Muscle of leg (tissue), 11 donors: ENCODE results near the gene UBP1. TPM values are rescaled to one million over a fixed set of nuclear protein-coding genes. Genes with fewer than 3 reads are reported as not detected.

Experiments used
- DNase-seq: peaks from one replicate; pipeline ENCODE4 v3.0.0; 2013
- H3K27ac ChIP-seq: one replicate; pipeline ENCODE4 v1.5.1; 2013; ENCODE audit warnings: mild to moderate bottlenecking, low read length, control low read depth
- H3K27me3 ChIP-seq: one replicate; pipeline ENCODE4 v1.6.1; 2013; ENCODE audit warnings: low read length; ENCODE audit not compliant: control insufficient read depth, insufficient read depth
- H3K36me3 ChIP-seq: one replicate; pipeline ENCODE4 v1.6.1; 2013; ENCODE audit warnings: low read length; ENCODE audit not compliant: control insufficient read depth, insufficient read depth
- H3K4me1 ChIP-seq: one replicate; pipeline ENCODE4 v1.6.1; 2013; ENCODE audit warnings: low read length; ENCODE audit not compliant: control insufficient read depth, insufficient read depth
- H3K4me3 ChIP-seq: one replicate; pipeline ENCODE4 v1.5.1; 2013; ENCODE audit warnings: low read length, control low read depth
- H3K9me3 ChIP-seq: replicated peaks from 2 replicates; pipeline ENCODE4 v1.6.1; 2013; ENCODE audit warnings: low read depth, low read length; ENCODE audit not compliant: control insufficient read depth
- WGBS: methylation state at CpG from one replicate; pipeline ENCODE4 v1.1.5; 2013; ENCODE audit warnings: missing lambda C conversion rate; ENCODE audit not compliant: insufficient coverage; 5-methylcytosine and 5-hydroxymethylcytosine counted together
- polyA plus RNA-seq, 8 donors: library from polyadenylated mRNA; unstranded; fragments of 120-200 nt; gene quantifications; one replicate each; pipeline versions ENCODE4 v1.2.1 to v1.2.3, GENCODE V29; 2013; ENCODE audit warnings: inconsistent platforms in 1 of 8, low replicate concordance in 1 of 8; ENCODE audit not compliant: insufficient read length in 8 of 8, insufficient read depth in 1 of 8
- total RNA-seq: library from RNA; stranded (reverse); fragments of 120-200 nt; gene quantifications from one replicate; pipeline ENCODE4 v1.2.4, GENCODE V29; 2013

The UBP1 gene
- total and polyA plus RNA-seq, 9 donors: 24.6 to 56.9 (median 47.0) TPM

DNA sequence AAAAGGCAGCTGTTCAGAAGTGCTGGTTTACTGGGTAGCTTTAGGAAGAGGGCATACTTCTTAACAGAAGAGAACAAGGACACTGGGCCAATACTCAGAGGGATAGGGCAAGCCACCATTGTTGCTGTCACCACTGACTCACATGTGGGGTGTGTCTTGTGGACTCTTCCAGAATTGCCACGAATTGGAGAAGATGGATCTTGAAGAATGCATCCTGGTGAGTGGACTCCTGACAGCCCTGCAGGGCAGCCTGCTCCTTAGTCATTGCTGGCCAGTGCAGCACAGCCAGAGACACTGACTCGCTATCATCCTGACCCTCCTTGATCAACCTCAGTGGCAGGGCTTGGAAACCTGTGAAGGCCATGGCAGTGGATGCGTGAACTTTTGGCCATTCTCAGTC is 62.3 kb downstream of the UBP1 start:
- 100% methylated on average over 1 of the region's 3 CpGs for WGBS
- peaks cover 18% of the 10 kb centered on the region for H3K36me3 ChIP-seq
- H3K4me3 ChIP-seq: no peak overlapping the region

DNA sequence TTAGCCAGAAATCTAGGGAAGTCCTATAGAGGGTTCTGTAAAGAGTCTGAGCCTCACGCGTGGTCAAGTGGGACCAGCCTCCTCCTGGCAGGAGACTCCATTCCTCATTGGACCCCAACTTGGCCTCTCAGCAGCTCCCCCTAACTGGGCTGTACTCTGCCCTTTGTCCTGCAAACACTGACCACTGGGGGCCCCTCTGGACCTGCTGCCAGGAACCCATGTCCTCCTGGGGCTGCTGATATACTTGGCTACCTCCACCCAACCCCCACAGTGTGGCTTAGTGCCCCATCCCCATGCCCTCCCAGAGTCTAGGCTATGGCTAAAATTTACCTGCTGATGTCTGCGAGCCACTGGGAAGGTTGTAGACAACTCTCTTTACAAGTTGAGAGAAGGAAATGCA is 62.7 kb downstream of the UBP1 start:
- H3K36me3 ChIP-seq: peaks cover 18% of the 10 kb centered on the region
- H3K27me3 ChIP-seq: no peaks in the 10 kb centered on the region
- no peak overlapping the region for H3K27ac ChIP-seq
- WGBS: 69% methylated on average over 2 of the region's 3 CpGs
- H3K4me3 ChIP-seq: no peak overlapping the region
- DNase-seq: no peak
- H3K4me1 ChIP-seq: no peaks in the 10 kb centered on the region
- H3K9me3 ChIP-seq: no peaks in the 10 kb centered on the region

More for the DNA sequence above, 62.3 kb downstream of the UBP1 start:
- DNase-seq: no peak
- no peaks in the 10 kb centered on the region for H3K27me3 ChIP-seq
- no peaks in the 10 kb centered on the region for H3K9me3 ChIP-seq
- H3K4me1 ChIP-seq: no peaks in the 10 kb centered on the region
- no peak overlapping the region for H3K27ac ChIP-seq

DNA sequence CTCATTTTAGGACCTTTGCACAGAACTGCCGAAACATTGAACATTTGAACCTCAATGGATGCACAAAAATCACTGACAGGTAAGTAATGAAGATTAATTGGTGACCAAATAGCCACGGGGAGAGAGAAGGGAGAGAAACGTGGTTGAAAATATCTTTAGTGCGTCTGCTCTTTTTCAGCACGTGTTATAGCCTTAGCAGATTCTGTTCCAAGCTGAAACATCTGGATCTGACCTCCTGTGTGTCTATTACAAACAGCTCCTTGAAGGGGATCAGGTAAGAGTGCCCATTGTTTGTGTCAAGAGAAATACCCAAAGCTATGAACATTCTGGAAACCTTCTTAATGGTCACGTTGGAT is 67.1 kb downstream of the UBP1 start:
- Histone ChIP-seq H3K27ac (no peak overlapping the region), H3K27me3 (no peaks in the 10 kb centered on the region), H3K4me1 (no peaks in the 10 kb centered on the region), H3K4me3 (no peak overlapping the region), H3K9me3 (peaks cover 4% of the 10 kb centered on the region), H3K36me3 (peaks cover 12% of the 10 kb centered on the region)
- WGBS: 48% methylated on average over 6 of the region's 6 CpGs
- DNase-seq: no peak

DNA sequence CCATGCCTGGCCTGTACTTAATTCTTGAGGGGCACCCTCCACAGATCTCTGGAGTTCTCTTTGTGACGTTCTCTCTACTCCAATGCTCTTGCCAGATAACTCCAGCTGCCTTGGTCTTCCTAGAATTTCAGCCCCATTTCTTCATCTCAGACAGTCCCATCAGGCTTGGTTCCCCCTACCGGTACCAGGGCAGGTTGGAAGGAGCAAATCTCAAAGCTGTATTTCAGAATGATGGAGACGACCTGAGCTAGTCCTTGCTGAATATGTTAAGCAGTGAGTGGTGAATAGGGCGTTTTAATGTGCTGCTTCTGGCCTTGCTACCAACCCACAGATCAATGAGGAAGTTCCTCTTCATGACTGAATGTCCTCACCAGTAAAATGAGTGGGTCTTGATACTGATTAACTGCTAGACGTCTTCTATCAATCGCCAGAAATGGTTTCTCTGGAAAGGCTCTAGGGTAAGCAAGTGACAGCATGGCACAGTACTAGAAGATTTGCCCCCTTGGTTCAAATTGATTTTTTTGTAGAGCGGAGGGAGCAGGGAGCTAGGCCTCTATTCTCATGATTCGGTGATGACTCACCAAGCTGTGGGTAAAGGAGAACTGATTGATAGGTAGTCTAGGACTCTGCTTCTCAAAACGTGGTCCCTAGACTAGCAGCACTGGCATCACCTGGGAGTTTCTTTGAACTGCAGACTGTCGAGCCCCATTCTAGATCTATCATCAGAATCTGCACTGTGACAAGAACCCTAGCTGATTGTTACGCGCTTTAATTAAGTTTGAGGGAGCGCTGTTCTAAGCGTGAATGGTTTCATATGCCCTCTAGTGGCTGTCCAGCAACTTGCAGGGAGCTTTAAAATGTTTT is 67.8 kb downstream of the UBP1 start:
- H3K4me3 ChIP-seq: no peak overlapping the region
- peaks cover 4% of the 10 kb centered on the region for H3K9me3 ChIP-seq
- H3K27ac ChIP-seq: no peak overlapping the region
- H3K27me3 ChIP-seq: no peaks in the 10 kb centered on the region
- 42% methylated on average over 8 of the region's 14 CpGs for WGBS
- no peaks in the 10 kb centered on the region for H3K4me1 ChIP-seq
- peaks cover 12% of the 10 kb centered on the region for H3K36me3 ChIP-seq
- DNase-seq: peak; percentile 52

DNA sequence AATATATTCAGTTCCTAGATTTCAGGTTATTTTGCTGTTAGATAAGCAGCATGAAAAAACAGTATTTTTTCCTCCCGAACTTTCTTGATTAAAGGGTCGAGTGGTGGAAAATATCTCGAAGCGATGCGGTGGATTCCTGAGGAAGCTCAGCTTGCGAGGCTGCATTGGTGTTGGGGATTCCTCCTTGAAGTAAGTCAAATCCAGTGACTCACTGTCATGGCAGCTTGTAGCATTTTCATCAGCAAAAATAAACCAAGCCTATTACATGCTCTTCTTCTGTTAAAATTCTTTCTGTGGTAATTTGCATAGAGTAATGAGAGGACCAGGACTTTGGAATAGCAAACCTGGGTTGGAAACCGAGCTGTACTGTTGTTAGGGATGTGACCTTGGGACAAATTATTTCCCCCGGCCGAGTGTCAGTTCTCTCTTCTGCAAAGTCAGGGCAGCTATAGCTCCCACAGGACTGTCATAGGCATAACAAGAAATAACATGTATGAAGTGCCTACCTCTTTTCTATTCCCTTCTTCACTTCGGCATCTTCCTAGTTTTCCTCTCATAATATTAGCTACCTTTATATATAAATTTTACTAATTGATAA is 75.6 kb downstream of the UBP1 start:
- Histone ChIP-seq H3K4me1 (no peaks in the 10 kb centered on the region), H3K4me3 (no peak overlapping the region), H3K36me3 (no peaks in the 10 kb centered on the region), H3K27ac (no peak overlapping the region), H3K27me3 (no peaks in the 10 kb centered on the region), H3K9me3 (no peaks in the 10 kb centered on the region)
- 80% methylated on average over 8 of the region's 10 CpGs for WGBS
- DNase-seq: no peak

DNA sequence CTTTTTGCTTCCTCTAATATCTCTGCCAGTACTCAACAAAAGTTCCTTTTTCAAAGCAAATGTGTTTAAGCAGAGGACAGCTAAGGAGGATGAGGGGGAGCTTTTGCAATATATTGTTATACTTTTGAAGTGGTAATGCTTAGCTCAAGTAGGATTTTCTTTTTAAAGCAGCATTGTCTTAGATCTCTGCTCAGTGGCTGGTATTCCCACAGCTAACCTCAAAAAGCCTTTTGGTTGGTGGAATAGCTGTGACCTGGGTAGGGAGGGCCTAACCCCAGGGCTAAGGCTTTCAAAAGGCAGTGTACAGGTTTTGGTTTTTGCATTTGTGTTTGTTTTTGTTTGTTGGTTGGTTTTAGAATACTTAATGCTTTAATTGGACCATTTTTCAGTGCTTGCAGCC is 76.1 kb downstream of the UBP1 start:
- H3K4me1 ChIP-seq: no peaks in the 10 kb centered on the region
- no peaks in the 10 kb centered on the region for H3K9me3 ChIP-seq
- no peak overlapping the region for H3K4me3 ChIP-seq
- H3K27me3 ChIP-seq: no peaks in the 10 kb centered on the region
- no peak for DNase-seq
- no peaks in the 10 kb centered on the region for H3K36me3 ChIP-seq
- no peak overlapping the region for H3K27ac ChIP-seq

DNA sequence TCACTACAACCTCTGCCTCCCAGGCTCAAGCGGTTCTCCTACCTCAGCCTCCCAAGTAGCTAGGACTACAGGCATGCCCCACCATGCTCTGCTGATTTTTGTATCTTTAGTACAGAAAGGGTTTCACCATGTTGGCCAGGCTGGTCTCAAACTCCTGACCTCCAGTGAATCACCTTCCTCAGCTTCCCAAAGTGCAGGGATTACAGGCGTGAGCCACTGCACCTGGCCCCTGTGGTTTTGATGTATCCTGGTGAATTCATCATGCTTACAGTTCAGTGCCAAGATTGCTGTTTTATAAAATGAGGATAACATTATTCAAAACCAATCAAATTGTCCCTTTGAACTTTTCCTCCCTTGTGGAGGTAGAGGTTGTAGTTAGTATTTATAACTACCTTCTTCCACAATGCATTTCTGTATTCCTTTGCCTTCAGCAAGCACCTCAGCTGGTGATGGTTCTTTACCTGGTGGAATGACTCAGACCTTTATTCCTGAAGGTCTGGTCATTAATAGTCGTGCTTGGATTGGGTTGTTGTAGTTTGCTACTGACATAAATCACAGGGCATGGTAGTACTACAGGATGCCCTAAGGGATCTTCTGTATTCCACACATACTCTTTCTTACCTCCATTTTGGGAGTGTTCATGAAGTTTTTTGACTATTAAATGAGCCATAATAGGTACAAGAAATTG is 76.9 kb downstream of the UBP1 start:
- Histone ChIP-seq H3K36me3 (no peaks in the 10 kb centered on the region), H3K4me1 (no peaks in the 10 kb centered on the region), H3K27me3 (no peaks in the 10 kb centered on the region), H3K4me3 (no peak overlapping the region), H3K9me3 (no peaks in the 10 kb centered on the region), H3K27ac (no peak overlapping the region)
- WGBS: 88% methylated on average over 1 of the region's 3 CpGs
- DNase-seq: no peak

DNA sequence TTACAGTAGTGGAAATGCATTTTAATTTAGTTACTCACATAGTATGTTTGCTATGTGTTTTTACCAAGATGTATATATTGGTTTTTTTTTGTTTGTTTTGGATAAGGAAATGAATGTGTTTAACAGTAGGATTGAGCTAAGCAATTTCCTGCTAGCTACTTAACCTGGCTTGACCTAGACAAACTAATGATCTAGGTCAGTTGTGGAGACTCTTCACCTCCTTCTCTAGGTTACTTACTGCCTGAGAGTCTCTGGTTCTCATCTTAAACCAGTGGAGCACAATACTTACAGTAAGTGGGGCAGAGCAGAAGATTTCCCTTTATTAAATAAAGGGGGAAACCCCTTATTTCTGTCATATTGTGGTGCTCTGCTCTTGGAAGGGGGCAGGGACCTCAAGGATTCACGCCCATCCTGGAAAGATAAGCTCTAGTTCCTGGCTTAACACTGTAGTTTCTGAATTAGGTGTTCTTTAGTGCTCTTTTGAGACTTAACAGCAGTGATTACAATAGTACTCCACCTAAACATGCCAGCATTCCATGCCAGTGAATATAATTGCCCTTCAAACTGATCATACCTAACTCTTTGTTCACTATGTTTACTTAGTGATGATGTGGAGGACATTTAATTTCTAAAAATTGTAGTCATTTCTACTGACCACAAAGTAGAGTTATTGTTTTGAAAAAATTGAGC is 79.9 kb downstream of the UBP1 start:
- WGBS: no CpG with 5 or more reads among the region's 1 CpG
- H3K9me3 ChIP-seq: no peaks in the 10 kb centered on the region

DNA sequence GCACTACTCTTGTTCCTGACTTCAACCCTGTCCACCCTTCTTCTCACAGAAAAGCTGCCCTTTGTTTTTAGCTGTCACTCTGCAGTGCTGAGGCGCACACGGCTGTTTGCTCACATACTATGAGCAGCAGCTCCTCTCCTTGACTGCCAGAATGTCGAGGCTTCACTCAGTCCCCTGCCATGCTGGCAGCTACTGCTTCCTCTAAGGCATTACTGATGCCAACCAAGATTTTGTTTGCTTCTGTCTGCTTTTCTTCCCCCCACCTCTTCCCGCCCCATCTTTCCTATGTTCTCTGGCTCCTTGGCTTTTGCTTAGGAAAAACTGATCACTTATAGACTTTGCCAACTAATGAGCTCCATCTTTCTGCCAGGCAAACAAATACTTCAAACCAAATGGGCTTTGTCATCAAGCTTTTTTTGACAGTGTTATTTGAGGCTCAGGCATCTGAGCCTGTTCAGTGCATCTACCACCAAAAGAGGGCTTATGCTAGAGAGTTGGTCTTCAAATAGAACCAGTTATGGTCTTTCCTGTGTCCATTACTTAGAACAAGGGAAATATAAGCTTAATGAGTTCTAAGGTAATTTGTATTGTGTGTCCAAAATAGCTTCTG is 81.9 kb downstream of the UBP1 start:
- WGBS: 76% methylated on average over 4 of the region's 4 CpGs
- H3K9me3 ChIP-seq: no peaks in the 10 kb centered on the region
- no peaks in the 10 kb centered on the region for H3K27me3 ChIP-seq
- no peaks in the 10 kb centered on the region for H3K4me1 ChIP-seq
- H3K4me3 ChIP-seq: no peak overlapping the region
- H3K36me3 ChIP-seq: no peaks in the 10 kb centered on the region
- no peak overlapping the region for H3K27ac ChIP-seq
- DNase-seq: peak; percentile 61

More for the DNA sequence above, 79.9 kb downstream of the UBP1 start:
- H3K36me3 ChIP-seq: no peaks in the 10 kb centered on the region
- no peak overlapping the region for H3K27ac ChIP-seq
- no peaks in the 10 kb centered on the region for H3K27me3 ChIP-seq
- no peak overlapping the region for H3K4me3 ChIP-seq
- no peak for DNase-seq
- H3K4me1 ChIP-seq: no peaks in the 10 kb centered on the region
